ENCODE results near the gene TNFRSF1A. TPM values are rescaled to one million over a fixed set of nuclear protein-coding genes. Genes with fewer than 3 reads are reported as not detected.

The TNFRSF1A gene
- polyA plus RNA-seq, 1 experiment, result 217 TPM

Small RNA genes within 50 kb of the gene (small RNA-seq; reads per million reads assigned to genes)
- gene RN7SL391P (ENCODE audit: insufficient read length, low read depth, low replicate concordance), result not detected

Other genes starting within 250 kb of the TNFRSF1A start
- 0.06 and 0.07 TPM in 2 replicates for gene VWF, start 217.4 kb downstream of the TNFRSF1A start, polyA plus RNA-seq (2011; rRNA removed)
- gene CD9, start 141.7 kb downstream of the TNFRSF1A start, polyA plus RNA-seq (2011; rRNA removed), result 86.0 and 91.2 TPM in 2 replicates
- gene PLEKHG6, start 31.4 kb downstream of the TNFRSF1A start, polyA plus RNA-seq (2011; rRNA removed), result 0.10 TPM in 1 of 2 replicates, not detected in the other
- gene SCNN1A, start 33.5 kb upstream of the TNFRSF1A start, polyA plus RNA-seq (2011; rRNA removed), result 0.18 and 0.36 TPM in 2 replicates
- 23.4 and 67.2 TPM in 2 replicates for gene LTBR, start 42.1 kb upstream of the TNFRSF1A start, polyA plus RNA-seq (2011; rRNA removed)
- 0.15 TPM in 1 of 2 replicates, not detected in the other for gene CD27, start 102.9 kb upstream of the TNFRSF1A start, polyA plus RNA-seq (2011; rRNA removed)
- gene TAPBPL, start 110.0 kb upstream of the TNFRSF1A start, polyA plus RNA-seq (2011; rRNA removed), result 13.6 and 25.8 TPM in 2 replicates
- 12.5 and 23.3 TPM in 2 replicates for gene VAMP1, start 128.6 kb upstream of the TNFRSF1A start, polyA plus RNA-seq (2011; rRNA removed)
- 53.4 and 117 TPM in 2 replicates for gene MRPL51, start 151.2 kb upstream of the TNFRSF1A start, polyA plus RNA-seq (2011; rRNA removed)
- 55.8 and 65.6 TPM in 2 replicates for gene NCAPD2, start 152.0 kb upstream of the TNFRSF1A start, polyA plus RNA-seq (2011; rRNA removed)
- gene GAPDH, start 192.4 kb upstream of the TNFRSF1A start, polyA plus RNA-seq (2011; rRNA removed), result 12,114 and 18,709 TPM in 2 replicates
- gene IFFO1, start 214.0 kb upstream of the TNFRSF1A start, polyA plus RNA-seq (2011; rRNA removed), result 19.6 and 31.9 TPM in 2 replicates
- 28.4 and 32.6 TPM in 2 replicates for gene NOP2, start 226.2 kb upstream of the TNFRSF1A start, polyA plus RNA-seq (2011; rRNA removed)

All from BJ (cell line).